K562 (cell line): ENCODE data around the gene COPS8. TPM values are rescaled to one million over a fixed set of nuclear protein-coding genes. Genes with fewer than 3 reads are reported as not detected.

Experiments used
- ATAC-seq: fragments of 200-7000 bp; cut with Tn5 transposase; 3 replicates; pipeline ENCODE4 v1.9.1; 2020; ENCODE audit warnings: moderate library complexity
- BruUV-seq: library from RNA; stranded (reverse); fragments of 400-500 nt; replicated peaks from 2 replicates; lab custom pipeline; 2021; lab: Mats Ljungman, UMichigan
- CTCF ChIA-PET: fragments of 300-600 bp; formaldehyde crosslinking; extraction: SDS; loops from one replicate; lab custom pipeline; 2021; ENCODE audit warnings: low intra/inter-chr PET ratio; lab: Yijun Ruan, JAX
- POLR2A ChIA-PET: fragments of 300-600, 350-650 bp; sonication (Branson Sonifier 250); formaldehyde crosslinking; extraction: SDS; loops from one replicate; lab custom pipeline; 2021; ENCODE audit warnings: antibody characterized with exemption, inconsistent platforms; lab: Yijun Ruan, JAX
- DNase-seq, 4 experiments: peaks; one replicate each; pipeline versions ENCODE4 v3.0.0 to v3.0.0-alpha.2; 2011 to 2018; ENCODE audit warnings: low spot score in 3 of 4, mixed read lengths in 3 of 4; ENCODE audit errors: extremely low read depth in 1 of 4
- FAIRE-seq: peaks from 2 replicates; lab custom pipeline; 2011; peaks lifted over from hg19 to GRCh38; lab: Jason Lieb, UNC
- H2AFZ ChIP-seq: 2 replicates; pipeline ENCODE4 v1.6.0; 2011; ENCODE audit warnings: low read depth, low read length, control low read depth, inconsistent platforms
- H3K27ac ChIP-seq: fragments of 200-600 bp; 3 replicates; pipeline ENCODE4 v1.8.0; 2011; ENCODE audit warnings: low read depth, mild to moderate bottlenecking, control low read depth, inconsistent platforms, low read length, moderate library complexity, mixed read lengths; ENCODE audit errors: extremely low read depth
- H3K27me3 ChIP-seq, 2 experiments: fragments of 300-600 bp in 1 of 2; 2 replicates in 1 of 2; 3 replicates in 1 of 2; pipeline versions ENCODE4 v1.6.0 to v1.8.0; 2011; ENCODE audit warnings: inconsistent platforms in 2 of 2, low read length in 2 of 2, mild to moderate bottlenecking in 1 of 2, mixed read lengths in 1 of 2, moderate library complexity in 1 of 2; ENCODE audit not compliant: control insufficient read depth in 2 of 2, insufficient read depth in 2 of 2
- H3K36me3 ChIP-seq: fragments of 300-600 bp; 3 replicates; pipeline ENCODE4 v1.8.0; 2011; ENCODE audit warnings: mild to moderate bottlenecking, low read length, inconsistent platforms; ENCODE audit not compliant: control insufficient read depth, insufficient read depth
- H3K4me1 ChIP-seq, 2 experiments: fragments of 200-600 bp in 1 of 2; replicated peaks in 1 of 2; 2 replicates in 1 of 2; 3 replicates in 1 of 2; pipeline versions ENCODE4 v1.5.1 to v1.8.0; 2011; ENCODE audit warnings: inconsistent platforms in 2 of 2, low read length in 2 of 2, mild to moderate bottlenecking in 1 of 2, mixed read lengths in 1 of 2, moderate library complexity in 1 of 2; ENCODE audit not compliant: control insufficient read depth in 2 of 2, insufficient read depth in 2 of 2
- H3K4me2 ChIP-seq: 2 replicates; pipeline ENCODE4 v1.6.1; 2011; ENCODE audit warnings: low read length, control low read depth, inconsistent platforms, mixed read lengths; ENCODE audit not compliant: insufficient read depth
- H3K4me3 ChIP-seq: fragments of 200-600 bp; sonication (generic), shearing (Covaris generic); 2 replicates; pipeline ENCODE4 v1.5.1; 2016; ENCODE audit warnings: control low read depth, inconsistent platforms
- H3K79me2 ChIP-seq: fragments of 200-600 bp; 3 replicates; pipeline ENCODE4 v1.8.0; 2011; ENCODE audit warnings: low read length, inconsistent platforms; ENCODE audit not compliant: control insufficient read depth, insufficient read depth
- H3K9ac ChIP-seq, 2 experiments: 2 replicates each; pipeline versions ENCODE4 v1.6.0 to v1.6.1; 2011; ENCODE audit warnings: low read depth in 2 of 2, low read length in 2 of 2, control low read depth in 1 of 2, inconsistent platforms in 1 of 2, mild to moderate bottlenecking in 1 of 2, mixed read lengths in 1 of 2; ENCODE audit not compliant: insufficient read depth in 1 of 2
- H3K9me1 ChIP-seq: one replicate; pipeline ENCODE4 v1.6.0; 2011; ENCODE audit warnings: inconsistent platforms, mild to moderate bottlenecking, low read length, moderate library complexity; ENCODE audit not compliant: control insufficient read depth, insufficient read depth
- H3K9me3 ChIP-seq: replicated peaks from 2 replicates; pipeline ENCODE4 v1.5.1; 2011; ENCODE audit warnings: low read depth, low read length, inconsistent platforms; ENCODE audit not compliant: control insufficient read depth, insufficient read depth
- H4K20me1 ChIP-seq: replicated peaks from 2 replicates; pipeline ENCODE4 v1.6.1; 2011; ENCODE audit warnings: low read length, inconsistent platforms, mixed read lengths; ENCODE audit not compliant: control insufficient read depth, insufficient read depth
- HMG20B ChIP-seq: fragments of 250-450 bp; sonication (Bioruptor Pico); IDR thresholded peaks from 2 replicates; pipeline ENCODE4 v1.5.0; 2021; ENCODE audit warnings: mild to moderate bottlenecking
- LEF1 ChIP-seq: fragments of 450-650 bp; IDR thresholded peaks from 2 replicates; pipeline ENCODE4 v1.6.1; 2016; ENCODE audit warnings: mild to moderate bottlenecking
- ZNF224 ChIP-seq: sonication (generic); formaldehyde crosslinking; IDR thresholded peaks from 2 replicates; pipeline ENCODE4 v1.8.0; 2022; ENCODE audit warnings: mild to moderate bottlenecking, missing genetic modification reagents
- ZNF512 ChIP-seq: IDR thresholded peaks from 2 replicates; pipeline ENCODE4 v1.6.1; 2016; ENCODE audit warnings: missing genetic modification characterization, missing compliant biosample characterization
- WGBS: fragments of 100-300 bp; shearing (Covaris generic); methylation state at CpG from one replicate; pipeline ENCODE4 v1.1.6; 2016; ENCODE audit warnings: low coverage, mixed read lengths; ENCODE audit not compliant: insufficient coverage; ENCODE audit errors: missing lambda C conversion rate; 5-methylcytosine and 5-hydroxymethylcytosine counted together
- in situ Hi-C: fragments of 300-500 bp; cut with MboI; formaldehyde crosslinking; loops from 4 replicates; pipeline ENCODE4 v1.15.0; 2018; ENCODE audit warnings: inconsistent platforms, mixed read lengths
- intact Hi-C: fragments of 100-400 bp; cut with micrococcal nuclease; formaldehyde crosslinking; loops from 2 replicates; pipeline ENCODE4 v1.14.2; 2022
- polyA plus RNA-seq, 8 experiments: library from polyadenylated mRNA; depleted of rRNA in 4 of 8; stranded (reverse) in 5 of 8; unstranded in 3 of 8; fragments of >200 nt; fragmentation: Nextera tagmentation in 2 of 8; fragmentation: Illumina TruSeq in 1 of 8; extraction: Ambion mirVana in 2 of 8; extraction: Trizol in 1 of 8; gene quantifications; 2 replicates each; pipeline versions ENCODE4 v1.2.1 to v1.2.3, GENCODE V29; 2011 to 2014; ENCODE audit warnings: inconsistent platforms in 1 of 8, missing spikeins in 1 of 8
- total RNA-seq, 7 experiments: library from RNA; depleted of rRNA in 6 of 7; stranded (reverse); fragments of >200 nt in 6 of 7; fragmentation: Illumina TruSeq in 2 of 7; extraction: Trizol in 2 of 7; gene quantifications; 2 replicates each; pipeline versions ENCODE4 v1.2.1 to v1.2.3, GENCODE V29; 2011 to 2021; ENCODE audit warnings: low replicate concordance in 1 of 7

The COPS8 gene
- total and polyA plus RNA-seq, 9 of the 15 experiments (the other 6 are each of a cell fraction or from before 2014, with no cell fraction given) = 28.2 to 97.3 (median 58.9) TPM

- TF ChIP-seq HMG20B (CRISPR knock-in tag) (no peak), LEF1 (no peak), ZNF512 (tag) (no peak)
Observed at GRCh38 chr2:237057893-237058300, 27.8 kb upstream of the COPS8 start (continued).

- CTCF ChIA-PET = no interaction called here
- Histone ChIP-seq H3K27ac (no peak overlapping the region), H4K20me1 (peaks cover 5% of the 10 kb centered on the region; the same call in 1 of the 2 replicates), H3K4me1 (no peaks in the 10 kb centered on the region), H3K36me3 (no peaks in the 10 kb centered on the region), H3K4me2 (no peak overlapping the region), H3K4me3 (no peak overlapping the region), H3K9me1 (peaks cover 2% of the 10 kb centered on the region), H3K9ac (no peak overlapping the region), H3K9me3 (no peaks in the 10 kb centered on the region), H3K27me3 (peaks cover 0 to 37% of the 10 kb centered on the region in 2 experiments; a peak in 3 of 5 replicates), H2AFZ (no peak overlapping the region), H3K79me2 (no peaks in the 10 kb centered on the region)
- POLR2A ChIA-PET = no interaction called here
- BruUV-seq = no TSS peak
- DNase-seq (no peak), FAIRE-seq (no peak), ATAC-seq (no peak)
- TF ChIP-seq ZNF224 (CRISPR knock-in tag) = no peak
- intact Hi-C loops = no loop called here
- in situ Hi-C loops = loop anchor here (10.0 to 25.0 kb wide), 2 partner anchors 546 to 714 kb away; a partner anchor contains a TSS
- WGBS = 3% methylated on average over 11 of the region's 11 CpGs
Observed at GRCh38 chr2:237058423-237058822, 27.3 kb upstream of the COPS8 start.
